HS-5 (cell line): ENCODE data around the gene PROZ.

Source experiments
- DNase-seq: peaks from one replicate; pipeline ENCODE4 v3.0.0-alpha.2; 2012; ENCODE audit warnings: low read depth

PROZ gene

GRCh38 chr13:113120300-113121182 lies 37.9 kb upstream of the PROZ start:
- no peak for DNase-seq

GRCh38 chr13:113121183-113121927 lies 37.1 kb upstream of the PROZ start:
- no peak for DNase-seq

- DNase-seq, result no peak
Measured at GRCh38 chr13:113121928-113122471, 36.4 kb upstream of the PROZ start.

GRCh38 chr13:113122550-113123225 lies 35.8 kb upstream of the PROZ start, which contains the start of gene F10:
TSS of gene F10 (plus strand) at chr13:113122799. CDS start at chr13:113122856, 57 bp downstream.
- DNase-seq, result no peak

GRCh38 chr13:113123226-113124201 lies 34.9 kb upstream of the PROZ start:
- no peak for DNase-seq

GRCh38 chr13:113124211-113124970 lies 34.1 kb upstream of the PROZ start:
- no peak for DNase-seq

GRCh38 chr13:113125506-113126264 lies 32.8 kb upstream of the PROZ start:
- no peak for DNase-seq

GRCh38 chr13:113126265-113127150 lies 31.9 kb upstream of the PROZ start:
- no peak for DNase-seq

- DNase-seq, result no peak
Measured at GRCh38 chr13:113129480-113129879, 29.0 kb upstream of the PROZ start.

GRCh38 chr13:113129921-113130750 lies 28.3 kb upstream of the PROZ start:
- no peak for DNase-seq

- no peak for DNase-seq
Measured at GRCh38 chr13:113135281-113135760, 23.1 kb upstream of the PROZ start.

- DNase-seq, result no peak
Measured at GRCh38 chr13:113137691-113138298, 20.7 kb upstream of the PROZ start.

- no peak for DNase-seq
Measured at GRCh38 chr13:113138792-113139551, 19.5 kb upstream of the PROZ start.

GRCh38 chr13:113139577-113139976 lies 18.9 kb upstream of the PROZ start:
- DNase-seq, result no peak

- no peak for DNase-seq
Measured at GRCh38 chr13:113140677-113141600, 17.5 kb upstream of the PROZ start.
